Psoas muscle (tissue), 8 donors: Measurements from ENCODE around the gene IFTAP. TPM values are rescaled to one million over a fixed set of nuclear protein-coding genes. Genes with fewer than 3 reads are reported as not detected.

ENCODE experiments used
- ATAC-seq, 4 donors: fragments of 200-7000 bp; cut with Tn5 transposase; one replicate each; pipeline ENCODE4 v1.9.1; 2020; ENCODE audit warnings: moderate library complexity in 3 of 4, mild to moderate bottlenecking in 2 of 4
- DNase-seq, 2 donors: peaks; one replicate each; pipeline ENCODE4 v3.0.0-alpha.2; 2020
- H3K27ac ChIP-seq: fragments of 200-600 bp; one replicate; pipeline ENCODE4 v1.8.0; 2022
- H3K27me3 ChIP-seq, 3 donors: fragments of 200-600 bp in 1 of 3; one replicate each; pipeline versions ENCODE4 v1.6.1 to v1.8.0; 2013 to 2022; ENCODE audit warnings: low read length in 2 of 3, mild to moderate bottlenecking in 2 of 3, moderate library complexity in 1 of 3; ENCODE audit not compliant: insufficient read depth in 3 of 3
- H3K36me3 ChIP-seq, 2 donors: fragments of 200-600 bp in 1 of 2; one replicate each; pipeline versions ENCODE4 v1.6.1 to v1.8.0; 2013 to 2022; ENCODE audit warnings: low read depth in 1 of 2, mild to moderate bottlenecking in 1 of 2, moderate library complexity in 1 of 2; ENCODE audit not compliant: insufficient read depth in 1 of 2
- H3K4me1 ChIP-seq: fragments of 200-600 bp; one replicate; pipeline ENCODE4 v1.8.0; 2022
- H3K4me3 ChIP-seq: fragments of 200-600 bp; one replicate; pipeline ENCODE4 v1.8.0; 2022; ENCODE audit warnings: mild to moderate bottlenecking
- H3K9me3 ChIP-seq: fragments of 200-600 bp; one replicate; pipeline ENCODE4 v1.8.0; 2022
- WGBS, 3 donors: extraction: QIAGEN DNeasy Blood & Tissue Kit; methylation state at CpG; one replicate each; pipeline versions ENCODE4 v1.1.6 to v1.1.7; 2013; 5-methylcytosine and 5-hydroxymethylcytosine counted together
- intact Hi-C, 2 donors: fragments of 100-400 bp; cut with DNase I; formaldehyde crosslinking; loops; one replicate each; pipeline versions ENCODE4 v1.11.0 to v1.14.2; 2022
- polyA plus RNA-seq, 3 donors: library from polyadenylated mRNA; stranded (reverse); fragments of 200-250 nt; gene quantifications; one replicate each; pipeline ENCODE4 v1.2.3, GENCODE V29; 2013
- total RNA-seq, 4 donors: library from RNA; stranded (reverse); fragmentation: NEBNext Ultra II Directional in 2 of 4; extraction: Animal tissue kit (Norgen Biotek cat#: 25700) in 2 of 4; gene quantifications; one replicate each; pipeline versions ENCODE4 v1.2.1 to v1.2.4, GENCODE V29; 2021 to 2023
- TF ChIP-seq, protein P1 (sequence below): fragments of 200-600 bp; IDR thresholded peaks from one replicate; pipeline ENCODE4 v1.8.0; 2022; ENCODE audit warnings: antibody characterized with exemption
- donor health status: healthy with polysubstance abuse.
- donor health status: DM: no; HTN: no; CAD: no; lungs with moderate emphysema.
- donor health status: Bipolar disorder and iron deficiency.
- donor health status: healthy.
- donor health status: DM: yes; HTN: yes; CAD: no.
- donor health status: DM: no; HTN: no; CAD: no.
- donor health status: DM: no; HTN: no; CAD: no.
- donor health status: DM: yes; HTN: yes; CAD: no.

IFTAP gene
- total and polyA plus RNA-seq, 7 donors: 21.3 to 58.7 (median 28.2) TPM

GRCh38 chr11:36608491-36609199 is 14.3 kb downstream of the IFTAP start:
- Histone ChIP-seq H3K4me1 (no peaks in the 10 kb centered on the region), H3K4me3 (no peak overlapping the region), H3K27ac (no peak overlapping the region), H3K27me3 (no peaks in the 10 kb centered on the region), H3K9me3 (no peaks in the 10 kb centered on the region), H3K36me3 (peaks cover 3 to 10% of the 10 kb centered on the region in 2 donors)
- DNase-seq: no peak
- no peak for ATAC-seq
- intact Hi-C loops: no loop called here
- WGBS, 3 donors: 90 to 100% (median 95%) methylated on average over 1 of the region's 1 CpG
- TF ChIP-seq, protein P1, sequence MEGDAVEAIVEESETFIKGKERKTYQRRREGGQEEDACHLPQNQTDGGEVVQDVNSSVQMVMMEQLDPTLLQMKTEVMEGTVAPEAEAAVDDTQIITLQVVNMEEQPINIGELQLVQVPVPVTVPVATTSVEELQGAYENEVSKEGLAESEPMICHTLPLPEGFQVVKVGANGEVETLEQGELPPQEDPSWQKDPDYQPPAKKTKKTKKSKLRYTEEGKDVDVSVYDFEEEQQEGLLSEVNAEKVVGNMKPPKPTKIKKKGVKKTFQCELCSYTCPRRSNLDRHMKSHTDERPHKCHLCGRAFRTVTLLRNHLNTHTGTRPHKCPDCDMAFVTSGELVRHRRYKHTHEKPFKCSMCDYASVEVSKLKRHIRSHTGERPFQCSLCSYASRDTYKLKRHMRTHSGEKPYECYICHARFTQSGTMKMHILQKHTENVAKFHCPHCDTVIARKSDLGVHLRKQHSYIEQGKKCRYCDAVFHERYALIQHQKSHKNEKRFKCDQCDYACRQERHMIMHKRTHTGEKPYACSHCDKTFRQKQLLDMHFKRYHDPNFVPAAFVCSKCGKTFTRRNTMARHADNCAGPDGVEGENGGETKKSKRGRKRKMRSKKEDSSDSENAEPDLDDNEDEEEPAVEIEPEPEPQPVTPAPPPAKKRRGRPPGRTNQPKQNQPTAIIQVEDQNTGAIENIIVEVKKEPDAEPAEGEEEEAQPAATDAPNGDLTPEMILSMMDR: no peak

DNA sequence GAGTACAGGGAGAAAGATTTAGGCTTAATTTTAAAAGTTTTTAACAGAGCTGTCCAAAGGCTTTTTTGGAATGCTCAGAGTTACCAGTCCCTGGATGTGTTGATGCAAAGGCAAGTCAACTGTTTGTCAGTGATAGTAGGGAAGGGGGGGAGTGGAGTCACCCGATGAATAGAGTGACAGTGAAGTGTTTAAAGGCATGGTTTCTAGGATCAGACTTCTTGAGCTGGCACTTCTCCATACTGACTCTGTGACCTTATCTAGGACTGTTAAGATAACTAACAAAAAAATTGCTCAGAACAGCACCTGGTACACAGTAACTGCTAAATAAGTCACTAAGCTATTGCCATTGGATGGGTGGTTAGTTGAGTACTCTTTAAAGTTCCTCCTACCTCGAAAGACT is 15.1 kb downstream of the IFTAP start:
- intact Hi-C loops: no loop called here
- H3K4me3 ChIP-seq: no peak overlapping the region
- TF ChIP-seq, protein P1: no peak
- DNase-seq: no peak
- no peaks in the 10 kb centered on the region for H3K4me1 ChIP-seq
- 74 to 78% (median 77%) methylated on average over 2 of the region's 2 CpGs for WGBS, 3 donors
- H3K27me3 ChIP-seq: no peaks in the 10 kb centered on the region
- ATAC-seq: no peak
- no peaks in the 10 kb centered on the region for H3K9me3 ChIP-seq
- H3K27ac ChIP-seq: no peak overlapping the region
- H3K36me3 ChIP-seq: peaks cover 3 to 10% of the 10 kb centered on the region in 2 donors

- intact Hi-C loops: no loop called here
These were observed 21.5 kb downstream of the IFTAP start for GRCh38 chr11:36615826-36616225.

DNA sequence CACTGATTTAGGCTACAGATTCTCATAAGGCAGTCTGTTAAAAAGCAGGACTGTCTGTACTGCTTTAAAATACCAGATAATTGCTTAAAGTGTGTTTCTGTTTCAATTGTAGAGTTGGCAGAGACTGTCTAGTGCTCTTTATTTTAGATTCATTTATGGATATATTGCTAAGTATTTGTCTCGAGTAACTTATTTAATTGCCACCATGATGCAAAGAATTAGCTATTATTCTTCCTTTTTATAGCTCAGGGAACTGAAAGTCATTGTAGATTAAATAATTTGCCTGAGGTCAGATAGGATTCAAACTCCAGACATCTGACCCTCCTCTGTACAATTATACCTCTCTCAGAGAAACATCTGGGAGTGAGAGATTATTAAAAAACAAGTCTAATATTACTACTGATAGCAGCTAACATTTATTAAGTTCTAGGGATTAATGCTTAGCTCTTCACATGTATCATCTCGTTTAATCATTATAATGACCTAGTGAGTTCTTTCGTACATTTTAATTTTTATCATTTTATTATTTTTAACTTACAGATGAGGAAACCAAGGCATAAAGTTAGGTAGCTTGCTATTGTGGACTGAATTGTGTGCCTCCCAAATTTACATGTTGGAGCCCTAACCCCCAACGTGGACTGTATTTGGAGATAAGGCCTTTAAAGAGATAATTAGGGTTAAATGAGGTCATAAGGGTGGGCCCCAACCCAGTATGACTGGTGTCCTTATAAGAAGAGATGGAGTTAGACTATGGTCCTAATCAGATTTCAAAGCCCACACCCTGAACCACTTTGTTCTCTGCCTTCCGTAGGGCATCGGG is 23.5 kb downstream of the IFTAP start:
- no peak for DNase-seq
- H3K4me1 ChIP-seq: peaks cover 13% of the 10 kb centered on the region
- H3K36me3 ChIP-seq: no peaks in the 10 kb centered on the region
- 92 to 96% (median 93%) methylated on average over 6 of the region's 6 CpGs for WGBS, 3 donors
- intact Hi-C loops: no loop called here
- H3K9me3 ChIP-seq: no peaks in the 10 kb centered on the region
- no peak overlapping the region for H3K27ac ChIP-seq
- no peak overlapping the region for H3K4me3 ChIP-seq
- TF ChIP-seq, protein P1: no peak
- ATAC-seq: no peak
- H3K27me3 ChIP-seq: no peaks in the 10 kb centered on the region

More at GRCh38 chr11:36615826-36616225, 21.5 kb downstream of the IFTAP start:
- TF ChIP-seq, protein P1: no peak
- Histone ChIP-seq H3K27me3 (no peaks in the 10 kb centered on the region), H3K27ac (no peak overlapping the region), H3K36me3 (peaks cover 0 to 2% of the 10 kb centered on the region in 2 donors), H3K4me3 (no peak overlapping the region), H3K9me3 (no peaks in the 10 kb centered on the region), H3K4me1 (peaks cover 13% of the 10 kb centered on the region)
- DNase-seq (no peak), ATAC-seq (no peak)
- WGBS, 3 donors: 81 to 83% (median 83%) methylated on average over 3 of the region's 3 CpGs
